Activated CD4-positive, alpha-beta T cell treated with anti-CD3 and anti-CD28 coated beads, Interleukin-10, Interleukin-2, amounts not matched to agents 100 ng/mL and 50 ng/mL, durations not matched to agents 16 hours and 8 hours (primary cell): ENCODE results near the gene NTF4.

Source experiments
- DNase-seq: peaks from one replicate; pipeline ENCODE4 v3.0.0-alpha.2; 2020

NTF4 gene, protein sequence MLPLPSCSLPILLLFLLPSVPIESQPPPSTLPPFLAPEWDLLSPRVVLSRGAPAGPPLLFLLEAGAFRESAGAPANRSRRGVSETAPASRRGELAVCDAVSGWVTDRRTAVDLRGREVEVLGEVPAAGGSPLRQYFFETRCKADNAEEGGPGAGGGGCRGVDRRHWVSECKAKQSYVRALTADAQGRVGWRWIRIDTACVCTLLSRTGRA

DNA sequence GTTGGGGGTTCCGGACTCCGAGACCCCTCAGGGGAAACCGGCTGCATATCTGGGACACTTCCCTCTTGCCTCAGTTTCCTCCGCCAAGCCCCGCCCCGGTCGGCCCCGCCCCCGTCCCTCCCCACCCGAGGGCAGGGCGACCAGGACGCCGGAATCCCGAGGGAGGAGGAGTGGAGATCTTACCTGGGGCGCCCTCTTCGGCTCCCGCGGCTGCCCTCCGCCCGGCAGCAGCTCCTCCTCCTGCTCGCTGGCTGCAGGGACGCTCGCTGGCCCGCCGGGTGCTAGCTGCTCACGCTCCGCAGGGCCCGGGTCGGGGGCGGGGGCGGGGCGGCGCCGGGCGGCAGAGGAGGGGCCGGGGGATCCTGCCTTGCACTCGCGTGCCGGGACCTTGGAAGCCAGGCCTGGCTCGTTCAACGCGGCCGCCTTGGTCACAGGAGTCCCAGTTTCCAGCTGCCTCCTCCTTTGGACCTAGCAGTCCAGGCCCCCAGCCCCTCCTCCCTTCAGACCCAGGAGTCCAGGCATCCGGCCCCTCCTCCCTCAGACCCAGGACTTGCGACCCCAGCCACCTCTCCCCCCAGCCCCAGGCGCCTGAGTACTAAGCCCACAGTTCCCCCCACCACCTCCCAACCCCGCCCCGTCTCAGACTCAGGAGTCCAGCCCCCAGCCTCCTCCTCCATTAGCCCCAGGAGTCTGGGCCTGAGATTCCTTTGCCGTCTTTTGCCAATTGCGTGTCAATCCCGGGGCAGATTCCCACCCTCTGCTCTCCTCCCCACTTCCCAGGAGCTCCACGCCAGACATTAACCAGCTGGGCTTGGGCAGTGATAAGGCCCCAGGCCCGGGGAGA, at the start of gene NTF4:
Gene NTF4 (minus strand): TSS at position 51 of the 844 bp plus-strand sequence. CDS start 2,821 bp downstream, outside the sequence.
- no peak for DNase-seq

DNA sequence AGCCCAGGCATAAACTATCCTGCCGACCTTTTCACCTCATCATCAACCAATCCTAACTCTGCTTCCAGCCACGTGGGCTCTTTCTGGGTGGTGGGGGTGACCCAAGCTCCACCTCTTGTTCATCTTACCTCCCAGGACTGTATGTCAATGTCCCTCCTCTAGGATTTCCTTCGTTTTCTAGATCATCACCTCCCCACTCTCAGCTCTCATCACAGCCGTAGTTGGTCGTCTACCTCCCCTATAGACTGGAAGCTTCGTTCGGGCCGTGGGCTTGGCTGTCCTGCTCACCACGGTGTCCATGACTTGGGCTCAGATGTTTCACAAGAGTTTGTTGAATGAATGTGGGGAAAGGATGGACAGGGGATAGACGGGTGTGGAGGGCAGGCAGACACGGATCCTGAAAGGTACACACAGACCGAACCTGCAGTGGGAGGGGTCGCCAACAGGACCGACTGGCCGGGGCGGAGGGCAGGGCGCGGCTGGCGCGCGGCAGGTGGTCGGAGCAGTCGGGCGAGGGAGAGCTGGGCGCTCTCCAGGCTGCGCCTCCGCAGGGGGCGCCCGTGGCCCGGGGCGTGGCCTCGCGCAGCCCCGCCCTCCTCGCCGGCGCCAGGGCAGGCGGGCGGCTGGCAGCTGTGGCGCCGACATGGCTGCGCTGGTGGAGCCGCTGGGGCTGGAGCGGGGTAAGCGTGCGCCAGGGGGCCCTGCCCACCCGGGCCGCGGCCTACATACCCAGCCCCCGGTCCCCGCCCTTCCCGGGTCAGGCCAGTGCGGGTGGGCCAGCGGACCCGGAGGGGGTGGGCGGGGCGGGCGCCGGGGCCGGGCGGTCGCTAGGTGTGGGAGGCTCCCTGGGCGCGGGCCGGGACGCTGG, 49.4 kb upstream of the NTF4 start, which contains the start of gene LIN7B:
Gene LIN7B (plus strand): TSS at position 609 of the 868 bp plus-strand sequence. CDS start 35 bp downstream, at position 644.
- peak; percentile 80 for DNase-seq

DNA sequence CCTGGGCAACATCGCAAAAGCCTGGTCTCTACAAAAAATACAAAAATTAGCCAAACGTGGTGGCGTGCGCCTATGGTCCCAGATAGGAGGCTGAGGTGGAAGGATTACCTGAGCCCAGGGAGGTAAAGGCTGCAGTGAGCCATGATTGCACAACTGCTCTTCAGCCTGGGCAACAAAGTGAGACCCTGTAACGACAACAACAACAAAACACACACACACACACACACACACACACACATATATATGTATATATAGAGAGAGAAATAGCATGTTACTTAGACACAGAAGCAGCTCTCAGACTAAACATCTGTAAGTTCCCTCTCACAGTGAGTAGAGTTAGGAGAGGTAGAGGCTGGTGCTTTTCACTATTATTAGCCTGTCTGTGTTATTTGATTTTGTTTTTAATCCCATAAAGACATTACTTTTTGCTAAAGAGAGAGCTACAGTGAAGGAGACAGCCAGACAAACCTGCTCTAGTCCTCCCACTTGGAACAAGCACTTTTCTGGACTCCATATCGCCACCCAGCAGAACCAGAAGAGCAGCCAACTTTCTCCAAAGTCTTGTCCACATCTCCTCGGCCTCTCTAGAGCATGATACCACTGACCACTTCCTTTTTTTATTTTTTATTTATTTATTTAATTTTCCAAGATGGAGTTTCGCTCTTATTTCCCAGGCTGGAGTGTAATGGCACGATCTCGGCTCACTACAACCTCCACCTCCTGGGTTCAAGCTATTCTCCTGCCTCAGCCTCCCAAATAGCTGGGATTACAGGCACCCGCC, 46.8 kb upstream of the NTF4 start:
- DNase-seq: no peak

DNA sequence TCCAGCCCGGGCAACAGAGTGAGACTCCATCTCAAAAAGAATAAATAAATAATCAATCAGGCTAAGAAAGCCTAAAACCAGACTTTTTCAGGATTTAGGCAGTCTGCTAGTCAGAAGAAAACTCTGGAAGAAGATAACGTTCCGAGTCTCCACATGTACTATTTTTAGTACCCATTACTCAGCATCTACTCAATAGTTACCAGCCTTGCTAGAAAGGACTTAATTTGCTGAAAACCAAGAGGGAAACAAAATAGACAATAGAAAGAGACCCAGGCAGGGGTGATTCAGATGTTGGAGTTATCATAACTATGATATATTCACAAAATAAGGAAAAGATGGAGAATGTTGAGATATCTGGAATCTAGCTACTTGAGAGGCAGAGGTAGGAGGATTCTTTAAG, 45.9 kb upstream of the NTF4 start:
- no peak for DNase-seq

DNA sequence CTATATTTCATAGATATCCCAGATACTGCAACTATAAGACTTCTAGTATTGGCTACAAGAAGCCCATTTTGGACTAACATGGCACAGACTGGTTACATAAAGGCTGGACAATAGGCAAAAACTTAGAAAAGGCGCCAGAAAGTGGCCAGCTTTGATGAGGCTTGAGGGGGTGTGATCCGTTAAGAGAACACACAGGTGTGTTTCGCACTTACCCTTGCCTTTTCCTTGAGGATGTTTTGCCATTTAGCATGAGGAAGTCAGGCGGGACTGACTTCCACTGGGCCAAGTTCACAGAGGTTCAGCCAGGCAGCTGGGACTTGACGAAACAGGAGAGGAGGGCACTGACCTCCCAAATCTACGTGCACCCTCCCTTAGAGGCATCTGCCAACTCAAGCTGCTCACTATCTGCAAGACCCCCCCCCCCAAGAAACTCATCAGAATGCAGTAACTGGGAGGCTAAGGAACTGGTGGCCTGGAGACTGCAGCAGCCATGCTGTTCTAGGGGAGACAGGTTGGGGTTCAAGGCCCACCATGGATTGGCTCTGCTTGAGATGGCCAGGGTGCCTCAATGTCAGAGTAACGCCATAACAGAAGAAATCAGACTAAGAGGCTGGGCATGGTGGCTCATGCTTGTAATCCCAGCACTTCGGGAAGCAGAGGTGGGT, 45.1 kb upstream of the NTF4 start:
- no peak for DNase-seq

DNA sequence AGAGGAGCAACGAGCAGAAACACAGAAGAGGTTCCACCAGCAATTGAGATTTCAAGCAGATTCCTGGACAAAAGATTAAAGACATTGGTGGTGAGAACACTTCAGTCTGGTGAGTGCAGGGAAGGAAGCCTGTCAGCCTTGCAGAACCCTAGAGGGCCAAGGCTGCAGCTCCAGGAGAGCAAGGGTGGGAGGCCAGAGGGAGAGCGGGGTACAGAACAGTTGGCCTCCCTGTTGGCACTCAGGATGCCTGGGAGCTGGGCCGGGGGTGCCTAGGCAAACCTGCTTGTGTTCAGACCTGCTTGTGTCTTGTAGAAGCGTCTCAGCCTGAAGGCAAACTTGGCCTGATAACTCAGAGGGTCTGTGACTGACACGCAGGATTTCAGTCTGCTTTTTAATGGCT, 44.4 kb upstream of the NTF4 start:
- DNase-seq: no peak

DNA sequence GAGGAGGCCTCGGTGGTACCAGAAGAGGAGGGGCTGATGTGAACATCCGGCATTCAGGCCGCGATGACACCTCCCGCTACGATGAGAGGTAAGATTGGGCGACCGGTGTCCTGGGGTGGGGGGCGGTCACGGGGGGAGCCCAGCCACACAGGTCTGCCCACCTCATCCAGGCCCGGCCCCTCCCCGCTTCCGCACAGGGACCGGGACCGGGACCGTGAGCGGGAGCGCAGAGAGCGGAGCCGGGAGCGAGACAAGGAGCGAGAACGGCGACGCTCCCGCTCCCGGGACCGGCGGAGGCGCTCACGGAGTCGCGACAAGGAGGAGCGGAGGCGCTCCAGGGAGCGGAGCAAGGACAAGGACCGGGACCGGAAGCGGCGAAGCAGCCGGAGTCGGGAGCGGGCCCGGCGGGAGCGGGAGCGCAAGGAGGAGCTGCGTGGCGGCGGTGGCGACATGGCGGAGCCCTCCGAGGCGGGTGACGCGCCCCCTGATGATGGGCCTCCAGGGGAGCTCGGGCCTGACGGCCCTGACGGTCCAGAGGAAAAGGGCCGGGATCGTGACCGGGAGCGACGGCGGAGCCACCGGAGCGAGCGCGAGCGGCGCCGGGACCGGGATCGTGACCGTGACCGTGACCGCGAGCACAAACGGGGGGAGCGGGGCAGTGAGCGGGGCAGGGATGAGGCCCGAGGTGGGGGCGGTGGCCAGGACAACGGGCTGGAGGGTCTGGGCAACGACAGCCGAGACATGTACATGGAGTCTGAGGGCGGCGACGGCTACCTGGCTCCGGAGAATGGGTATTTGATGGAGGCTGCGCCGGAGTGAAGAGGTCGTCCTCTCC, 43.2 kb upstream of the NTF4 start:
- DNase-seq: no peak

DNA sequence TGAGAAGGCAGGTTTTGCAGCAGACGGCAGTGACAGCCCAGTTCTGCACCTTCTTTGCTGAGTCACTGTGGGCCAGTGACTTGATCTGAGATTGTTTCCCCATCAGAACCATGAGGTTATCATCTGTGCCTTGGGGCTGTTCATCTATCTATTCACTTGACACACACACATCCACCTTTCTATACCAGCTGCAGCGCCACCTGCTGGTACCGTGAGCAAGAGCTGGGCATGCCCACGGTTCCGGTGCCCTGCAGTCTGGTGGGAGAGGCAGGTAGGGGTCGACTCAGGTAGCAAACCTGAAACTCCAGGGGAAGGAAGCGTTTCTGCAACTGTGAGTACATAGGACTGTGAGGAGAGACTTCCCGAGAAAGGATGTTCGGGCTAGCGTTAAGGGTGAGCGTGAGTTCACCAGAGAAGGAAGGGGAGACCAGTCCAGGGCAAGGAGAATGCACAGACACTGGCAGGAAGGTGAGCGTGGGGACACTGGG, 42.1 kb upstream of the NTF4 start:
- peak; percentile 70 for DNase-seq

DNA sequence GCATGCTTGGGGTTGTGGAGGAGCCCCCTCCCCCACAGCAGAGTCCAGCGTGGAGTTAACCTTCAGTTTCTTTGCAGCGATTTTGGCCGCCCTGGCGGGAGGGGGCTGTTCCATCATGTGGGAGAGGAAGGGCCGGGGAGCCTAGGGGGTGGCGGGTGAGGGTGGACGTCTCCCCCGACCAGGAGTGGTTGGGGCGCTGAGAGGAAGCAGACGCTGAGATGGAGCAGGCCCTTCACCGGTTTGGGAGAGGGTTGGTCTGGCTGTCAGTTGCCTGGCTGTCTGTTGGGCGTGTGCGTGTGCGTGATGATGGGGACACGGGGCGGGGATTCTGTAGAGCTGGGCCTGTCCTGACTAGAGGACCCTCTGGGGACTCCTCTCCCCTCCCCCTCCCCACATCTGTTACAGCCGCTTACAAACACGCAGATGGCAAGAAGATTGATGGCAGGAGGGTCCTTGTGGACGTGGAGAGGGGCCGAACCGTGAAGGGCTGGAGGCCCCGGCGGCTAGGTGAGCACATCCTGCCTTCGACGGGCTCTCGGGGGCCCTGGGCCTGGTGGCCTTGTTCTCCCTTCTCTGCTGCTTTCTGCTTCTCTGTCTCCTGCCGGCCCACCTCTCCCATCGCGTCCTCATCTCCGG, 39.7 kb upstream of the NTF4 start:
- DNase-seq: no peak

DNA sequence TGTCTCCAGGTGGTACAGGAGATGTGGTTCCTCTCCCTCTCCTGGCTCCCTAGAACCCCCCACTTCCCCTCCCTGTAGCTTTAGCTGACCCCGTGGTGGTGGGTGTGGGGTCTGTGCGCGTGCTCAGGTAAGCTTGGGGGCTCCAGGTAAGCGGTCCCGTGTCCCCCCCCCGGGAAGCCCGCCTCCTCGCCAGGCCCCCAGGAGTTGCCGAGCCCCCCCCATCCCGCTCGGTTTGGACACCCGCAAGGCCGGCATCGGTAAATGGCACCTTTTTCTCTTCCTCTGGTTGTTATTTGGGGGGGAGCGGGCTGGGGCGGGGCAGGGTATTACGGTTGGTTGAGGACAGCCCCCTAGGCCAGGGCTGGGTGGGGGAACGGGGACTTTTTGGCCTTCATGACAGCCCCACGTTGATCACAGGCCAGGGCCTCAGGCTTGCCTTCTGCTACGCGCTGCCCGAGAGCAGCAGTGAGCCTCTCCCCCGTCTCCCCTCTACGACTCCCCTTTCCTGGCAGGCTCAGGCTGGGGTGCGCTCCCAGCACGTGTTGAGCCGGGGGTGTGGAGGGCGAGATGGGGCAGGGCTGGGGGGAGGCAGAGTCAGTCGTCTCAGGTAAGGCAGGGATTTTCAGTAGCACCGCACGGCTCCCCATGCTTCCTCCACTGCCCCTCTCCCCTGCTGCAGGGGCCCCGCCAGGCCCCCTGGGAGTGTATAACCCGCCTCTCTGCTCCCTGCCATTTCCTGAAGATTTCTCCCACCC, 38.9 kb upstream of the NTF4 start:
- DNase-seq: no peak

DNA sequence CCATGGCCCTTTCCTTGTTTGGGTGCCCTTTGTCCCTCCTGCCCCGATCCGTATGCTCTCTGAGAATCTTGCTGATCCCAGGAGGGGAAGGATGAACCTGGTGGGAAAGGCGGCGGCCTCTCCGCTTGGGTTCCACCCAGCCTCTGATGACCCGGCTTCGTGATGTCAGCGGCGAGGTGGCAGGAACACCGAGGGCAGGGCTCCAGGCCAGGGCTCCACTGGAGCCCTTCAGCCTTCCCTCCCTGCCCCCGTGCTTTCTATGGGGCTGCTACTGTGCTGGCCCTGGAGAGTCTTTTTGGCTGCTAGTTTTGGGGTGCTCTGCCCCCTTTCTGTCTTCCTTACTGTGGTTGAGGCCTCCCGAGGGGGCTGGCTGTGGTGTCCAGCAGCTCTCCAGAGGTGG, 37.7 kb upstream of the NTF4 start:
- DNase-seq: no peak

DNA sequence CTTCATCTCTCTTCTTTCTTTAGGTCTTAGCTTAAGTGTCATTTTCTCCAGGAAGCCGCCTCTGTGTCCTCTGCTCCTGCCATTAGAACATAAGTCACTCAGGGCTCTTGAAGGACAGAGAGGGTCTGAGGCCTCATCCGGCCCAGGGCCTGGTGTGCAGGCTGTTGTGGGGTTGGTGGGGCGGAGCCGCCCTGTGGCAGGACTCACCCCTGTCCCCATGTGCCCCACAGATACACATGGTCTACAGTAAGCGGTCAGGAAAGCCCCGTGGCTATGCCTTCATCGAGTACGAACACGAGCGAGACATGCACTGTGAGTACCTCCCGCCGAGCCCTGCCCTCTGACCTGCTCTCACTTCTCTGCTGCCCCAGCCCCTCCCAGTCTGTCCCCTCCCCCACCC, 36.5 kb upstream of the NTF4 start:
- no peak for DNase-seq

DNA sequence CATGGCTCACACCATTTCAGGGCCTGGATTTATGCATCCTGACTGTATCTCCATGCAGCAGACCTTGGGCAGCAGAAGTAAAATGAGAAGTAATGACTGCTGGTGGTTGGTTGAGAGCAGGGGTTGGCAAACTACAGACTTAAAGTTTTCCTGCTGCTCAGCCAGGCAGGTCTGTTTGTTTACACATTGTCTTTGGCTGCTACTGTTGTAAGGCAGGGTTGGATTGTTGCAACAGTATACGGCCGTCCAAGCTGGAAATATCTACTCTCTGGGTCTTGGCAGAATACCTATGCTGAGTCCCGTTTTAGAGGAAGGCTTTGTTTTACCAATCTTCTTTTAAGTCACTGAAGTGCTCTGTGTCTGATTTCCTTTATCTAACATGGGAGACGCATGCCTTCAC, 34.2 kb upstream of the NTF4 start:
- DNase-seq: no peak

DNA sequence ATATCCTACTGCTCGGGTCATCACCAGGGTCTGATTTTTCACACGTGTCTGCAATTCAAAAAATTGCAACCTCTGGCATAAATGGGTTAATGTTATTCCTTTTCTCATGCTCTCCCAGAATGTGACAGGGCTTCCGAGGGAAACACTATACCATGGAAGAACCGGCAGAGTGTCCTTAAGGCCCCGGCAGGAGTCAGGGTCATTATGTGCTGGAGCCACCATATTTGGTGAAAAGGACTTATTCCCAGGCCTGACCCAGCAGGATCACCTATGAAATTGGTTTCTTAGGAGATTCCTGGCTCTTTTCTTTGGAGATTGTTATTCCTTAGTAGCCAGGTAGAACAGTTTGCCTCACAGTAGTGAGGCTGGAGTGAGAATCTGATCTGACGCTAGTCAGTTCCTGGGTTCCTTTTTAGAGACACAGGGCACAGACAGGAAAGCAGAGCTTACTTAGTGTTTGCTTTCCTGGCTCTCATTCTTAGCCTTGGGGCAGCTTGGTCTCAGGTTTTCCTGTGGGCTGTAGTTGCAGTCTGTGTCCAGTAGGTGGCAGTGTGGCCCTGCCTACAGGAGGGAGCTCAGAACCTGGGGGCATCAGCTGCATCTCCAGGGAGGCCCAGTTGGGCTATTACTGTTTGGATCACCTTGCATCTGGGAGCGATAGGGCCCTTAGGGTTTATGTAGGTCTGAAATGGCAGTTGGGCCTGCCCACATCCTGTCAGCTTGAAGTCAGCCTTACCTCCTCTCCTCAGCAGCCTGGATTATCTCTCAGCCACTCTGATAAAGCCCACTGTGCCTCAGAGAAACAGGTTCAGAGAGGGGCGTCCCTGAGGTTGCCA, 33.1 kb upstream of the NTF4 start:
- DNase-seq: peak; percentile 84

DNA sequence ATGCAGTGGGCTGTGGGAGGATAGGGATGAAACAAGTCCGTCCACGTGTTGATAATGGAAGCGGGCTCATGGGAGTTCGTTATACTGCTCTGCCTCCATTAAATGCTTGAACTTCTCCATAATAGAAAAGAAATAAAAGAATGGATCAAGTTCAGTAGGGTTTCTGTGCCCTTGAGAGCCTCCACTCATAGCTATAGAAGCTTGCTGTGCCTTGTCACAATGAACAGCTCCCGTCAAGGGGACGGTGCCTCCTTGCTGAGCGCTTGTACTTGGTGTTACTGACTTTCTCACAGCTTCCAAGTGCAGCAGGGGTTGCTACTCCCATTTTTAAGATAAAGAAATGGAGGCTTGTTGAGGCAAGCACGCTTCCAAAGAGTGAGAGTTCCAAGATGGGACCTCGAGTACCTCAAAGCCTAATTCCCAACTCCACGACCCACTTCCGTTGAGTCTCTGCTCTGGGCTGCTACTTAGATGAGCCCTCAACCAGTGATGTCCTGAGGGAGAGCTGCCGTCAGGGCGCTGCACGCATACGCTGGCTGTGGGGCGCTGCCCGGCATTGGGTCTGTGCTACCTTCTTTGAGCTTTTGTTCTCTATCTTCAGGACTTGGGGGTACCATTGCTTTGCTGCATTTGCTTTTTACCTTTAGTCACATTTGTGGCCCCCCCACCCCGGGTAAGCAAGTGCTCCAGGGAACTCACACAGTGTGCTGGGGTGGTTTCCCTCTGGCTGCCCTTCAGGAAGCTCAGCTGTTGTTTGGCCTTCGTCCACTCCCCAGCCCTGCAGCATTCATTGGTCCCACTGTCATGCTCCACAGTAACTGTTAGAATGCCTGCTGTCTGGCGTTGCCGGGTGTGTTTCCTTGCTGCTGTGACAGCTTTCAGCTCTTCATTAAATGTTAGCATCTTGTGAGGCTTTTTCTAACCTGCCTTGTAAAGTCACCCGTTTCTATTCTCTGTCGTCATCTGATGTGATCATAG, 30.2 kb upstream of the NTF4 start:
- DNase-seq: no peak

DNA sequence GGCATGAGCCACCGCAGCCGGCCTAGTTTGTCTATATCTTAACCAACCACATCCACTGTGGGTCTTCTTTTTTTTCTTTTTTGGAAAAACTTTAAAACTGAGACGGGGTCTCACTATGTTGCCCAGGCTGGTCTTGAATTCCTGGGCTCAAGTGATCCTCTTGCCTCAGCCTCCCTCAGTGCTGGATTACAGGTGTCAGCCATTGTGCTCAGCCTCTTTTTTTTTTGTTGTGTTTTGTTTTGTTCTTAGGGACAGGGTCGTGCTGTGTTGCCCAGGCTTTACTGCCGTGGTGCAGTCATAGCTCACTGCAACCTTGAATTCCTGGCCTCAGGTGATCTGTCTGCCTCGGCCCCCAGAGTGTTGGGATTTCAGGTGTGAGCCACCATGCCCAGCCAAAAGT, 28.1 kb upstream of the NTF4 start:
- no peak for DNase-seq

DNA sequence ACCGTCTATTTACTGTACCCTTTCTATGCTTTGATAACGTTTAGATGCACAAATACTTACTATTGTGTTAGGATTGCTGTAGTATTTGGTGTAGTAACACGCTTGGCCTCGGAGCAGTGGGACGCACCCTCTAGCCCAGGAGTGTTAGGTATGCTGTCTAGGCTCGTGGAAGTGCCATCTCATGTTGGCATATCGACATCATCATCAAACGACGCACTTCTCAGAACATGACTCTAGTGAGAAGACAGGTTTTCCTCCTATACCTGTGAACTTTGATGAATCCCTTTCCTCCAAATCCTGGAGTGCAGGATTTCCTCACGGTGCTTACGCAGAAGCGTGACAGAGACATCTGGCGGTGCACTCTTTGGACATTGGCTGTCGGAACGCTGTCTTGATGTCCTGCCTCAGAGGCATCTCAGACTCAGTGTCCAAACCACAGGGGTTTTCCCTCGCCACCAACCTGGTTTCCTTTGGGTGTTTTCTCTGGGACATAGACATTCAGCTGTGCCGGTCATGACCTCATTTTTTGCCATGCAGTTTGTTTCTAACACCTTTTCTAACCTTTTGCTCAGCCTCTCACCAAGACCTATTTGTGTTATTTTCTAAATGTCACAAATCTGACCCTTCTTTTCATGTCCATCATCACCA, 26.9 kb upstream of the NTF4 start:
- peak; percentile 38 for DNase-seq
